Left ventricle myocardium inferior (tissue), 1 donor: ENCODE results near the gene EIPR1. TPM values are rescaled to one million over a fixed set of nuclear protein-coding genes. Genes with fewer than 3 reads are reported as not detected.

Experiments used
- DNase-seq: peaks from one replicate; pipeline ENCODE4 v3.0.0-alpha.2; 2020
- H3K27ac ChIP-seq: fragments of 200-600 bp; replicated peaks from 2 replicates; pipeline ENCODE4 v1.8.0; 2021
- H3K27me3 ChIP-seq: fragments of 200-600 bp; 2 replicates; pipeline ENCODE4 v1.8.0; 2021; ENCODE audit warnings: low read depth
- H3K36me3 ChIP-seq: fragments of 200-600 bp; 2 replicates; pipeline ENCODE4 v1.8.0; 2021
- H3K4me1 ChIP-seq: fragments of 200-600 bp; 2 replicates; pipeline ENCODE4 v1.8.0; 2021
- H3K4me3 ChIP-seq: fragments of 200-600 bp; 2 replicates; pipeline ENCODE4 v1.8.0; 2021; ENCODE audit warnings: mild to moderate bottlenecking, moderate library complexity
- H3K9me3 ChIP-seq: fragments of 200-600 bp; replicated peaks from 2 replicates; pipeline ENCODE4 v1.8.0; 2021
- intact Hi-C: fragments of 100-400 bp; cut with micrococcal nuclease; formaldehyde crosslinking; loops from one replicate; pipeline ENCODE4 v1.11.0; 2022
- total RNA-seq: library from RNA; stranded (reverse); fragmentation: NEBNext Ultra II Directional; extraction: Animal tissue kit (Norgen Biotek cat#: 25700); gene quantifications from one replicate; pipeline ENCODE4 v1.2.1, GENCODE V29; 2021
- TF ChIP-seq, protein P1 (sequence below): fragments of 200-600 bp; IDR thresholded peaks from 2 replicates; pipeline ENCODE4 v1.8.0; 2021; ENCODE audit warnings: antibody characterized with exemption, mild to moderate bottlenecking, borderline replicate concordance
- donor health status: DM: no; HTN: yes; CAD: no; lungs with severe emphysema.

Gene EIPR1
- total RNA-seq, 1 donor from 2014 or later: 12.2 TPM

DNA sequence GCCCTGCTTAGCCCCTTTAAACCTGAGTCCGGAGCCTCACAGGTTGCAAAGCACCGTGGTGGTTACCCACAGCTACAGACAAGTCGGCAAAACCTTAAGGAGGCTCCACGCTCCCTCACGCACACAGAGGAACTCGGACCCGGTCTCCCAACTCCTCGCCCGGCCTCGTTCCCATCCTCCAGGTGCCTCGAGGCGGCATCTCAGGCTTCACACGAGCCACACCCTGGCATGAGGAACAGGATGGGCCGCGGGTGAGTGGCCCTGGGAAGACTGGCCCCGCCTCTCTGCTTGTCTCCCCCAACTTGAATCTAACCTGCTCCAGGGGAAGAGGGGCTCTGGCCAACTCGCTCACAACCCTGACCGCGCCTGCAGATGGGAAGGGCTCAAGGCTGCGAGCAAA lies 97.4 kb downstream of the EIPR1 start:
- no peak overlapping the region for H3K27ac ChIP-seq
- peaks cover 13% of the 10 kb centered on the region for H3K9me3 ChIP-seq
- H3K36me3 ChIP-seq: peaks cover 4% of the 10 kb centered on the region
- peaks cover 10% of the 10 kb centered on the region for H3K4me1 ChIP-seq
- intact Hi-C loops: no loop called here
- no peaks in the 10 kb centered on the region for H3K27me3 ChIP-seq
- H3K4me3 ChIP-seq: no peak overlapping the region
- TF ChIP-seq, protein P1, sequence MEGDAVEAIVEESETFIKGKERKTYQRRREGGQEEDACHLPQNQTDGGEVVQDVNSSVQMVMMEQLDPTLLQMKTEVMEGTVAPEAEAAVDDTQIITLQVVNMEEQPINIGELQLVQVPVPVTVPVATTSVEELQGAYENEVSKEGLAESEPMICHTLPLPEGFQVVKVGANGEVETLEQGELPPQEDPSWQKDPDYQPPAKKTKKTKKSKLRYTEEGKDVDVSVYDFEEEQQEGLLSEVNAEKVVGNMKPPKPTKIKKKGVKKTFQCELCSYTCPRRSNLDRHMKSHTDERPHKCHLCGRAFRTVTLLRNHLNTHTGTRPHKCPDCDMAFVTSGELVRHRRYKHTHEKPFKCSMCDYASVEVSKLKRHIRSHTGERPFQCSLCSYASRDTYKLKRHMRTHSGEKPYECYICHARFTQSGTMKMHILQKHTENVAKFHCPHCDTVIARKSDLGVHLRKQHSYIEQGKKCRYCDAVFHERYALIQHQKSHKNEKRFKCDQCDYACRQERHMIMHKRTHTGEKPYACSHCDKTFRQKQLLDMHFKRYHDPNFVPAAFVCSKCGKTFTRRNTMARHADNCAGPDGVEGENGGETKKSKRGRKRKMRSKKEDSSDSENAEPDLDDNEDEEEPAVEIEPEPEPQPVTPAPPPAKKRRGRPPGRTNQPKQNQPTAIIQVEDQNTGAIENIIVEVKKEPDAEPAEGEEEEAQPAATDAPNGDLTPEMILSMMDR: no peak
- DNase-seq: no peak

DNA sequence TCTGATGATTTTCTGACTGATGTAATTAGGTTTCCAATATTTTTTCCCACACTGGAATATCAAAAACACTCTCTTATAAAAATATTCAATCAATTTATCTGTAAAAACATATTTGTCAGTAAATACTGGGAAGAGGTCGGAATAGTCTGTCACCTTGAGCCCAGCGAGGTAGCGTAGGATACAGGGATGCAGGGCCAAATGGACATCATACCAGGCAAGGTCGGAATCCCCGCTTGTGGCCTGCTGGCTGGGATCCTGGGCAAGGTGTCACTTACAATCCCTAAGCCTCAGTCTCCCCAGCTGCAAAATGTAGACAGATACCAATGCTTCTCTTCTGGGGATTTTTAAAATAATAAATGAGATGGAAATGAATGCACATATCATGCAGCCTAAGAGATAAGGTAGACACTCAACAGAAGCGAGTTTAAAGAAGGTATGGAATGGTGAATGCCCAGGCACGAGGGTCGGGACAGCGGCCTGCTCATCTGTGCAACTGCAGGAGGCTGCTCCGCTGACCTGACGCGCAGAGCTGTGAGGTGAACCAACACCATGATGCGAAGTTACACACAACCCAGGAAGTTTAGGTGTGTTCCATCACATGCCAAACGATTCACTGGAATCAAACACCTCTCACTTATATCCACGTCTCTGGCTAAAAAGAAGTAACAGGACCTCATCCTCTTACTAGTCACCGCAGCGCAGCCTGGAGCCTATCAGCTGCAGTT lies 98.2 kb downstream of the EIPR1 start:
- no peak for DNase-seq
- intact Hi-C loops: no loop called here
- TF ChIP-seq, protein P1: no peak

DNA sequence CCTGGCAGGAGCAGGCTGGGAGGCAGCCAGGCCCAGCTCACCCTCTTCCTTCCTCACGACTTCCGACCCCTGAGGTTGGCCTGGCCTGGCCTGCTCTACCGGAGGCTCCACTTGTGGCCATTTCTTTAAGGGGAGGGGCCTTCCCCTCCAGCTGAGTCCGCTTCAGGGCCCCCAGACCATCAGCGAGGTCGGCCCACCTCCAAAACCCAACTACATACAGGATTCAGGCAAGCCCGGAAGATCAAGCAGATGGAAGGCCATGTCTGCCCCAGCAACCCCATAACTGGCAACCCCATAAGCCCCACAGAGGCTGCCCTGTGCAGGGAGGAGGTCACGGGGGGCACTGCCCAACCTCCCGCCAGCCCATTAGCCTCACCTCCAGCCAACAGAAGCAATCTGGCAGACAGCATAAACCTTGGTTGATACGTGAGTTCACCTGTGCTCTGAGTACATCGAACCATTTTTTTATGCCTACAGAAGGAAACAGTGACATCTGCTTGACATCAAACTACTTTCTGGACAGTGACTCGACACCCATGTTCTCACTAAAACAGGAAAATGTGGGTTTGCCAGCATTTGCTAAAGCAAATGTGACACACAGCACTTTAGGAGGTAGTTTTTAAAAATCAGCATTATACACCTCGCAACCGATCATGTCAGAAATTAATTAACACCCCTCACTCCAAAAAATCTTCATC lies 98.9 kb downstream of the EIPR1 start:
- peaks cover 27% of the 10 kb centered on the region for H3K9me3 ChIP-seq
- intact Hi-C loops: no loop called here
- H3K27ac ChIP-seq: no peak overlapping the region
- no peak overlapping the region for H3K4me3 ChIP-seq
- peaks cover 10% of the 10 kb centered on the region for H3K4me1 ChIP-seq
- no peaks in the 10 kb centered on the region for H3K27me3 ChIP-seq
- H3K36me3 ChIP-seq: peaks cover 4% of the 10 kb centered on the region
- no peak for DNase-seq
- TF ChIP-seq, protein P1: no peak

More for the DNA sequence above, 98.2 kb downstream of the EIPR1 start:
- H3K27ac ChIP-seq: no peak overlapping the region
- no peak overlapping the region for H3K4me3 ChIP-seq
- peaks cover 4% of the 10 kb centered on the region for H3K36me3 ChIP-seq
- H3K9me3 ChIP-seq: peaks cover 21% of the 10 kb centered on the region
- H3K4me1 ChIP-seq: peaks cover 10% of the 10 kb centered on the region
- H3K27me3 ChIP-seq: no peaks in the 10 kb centered on the region

DNA sequence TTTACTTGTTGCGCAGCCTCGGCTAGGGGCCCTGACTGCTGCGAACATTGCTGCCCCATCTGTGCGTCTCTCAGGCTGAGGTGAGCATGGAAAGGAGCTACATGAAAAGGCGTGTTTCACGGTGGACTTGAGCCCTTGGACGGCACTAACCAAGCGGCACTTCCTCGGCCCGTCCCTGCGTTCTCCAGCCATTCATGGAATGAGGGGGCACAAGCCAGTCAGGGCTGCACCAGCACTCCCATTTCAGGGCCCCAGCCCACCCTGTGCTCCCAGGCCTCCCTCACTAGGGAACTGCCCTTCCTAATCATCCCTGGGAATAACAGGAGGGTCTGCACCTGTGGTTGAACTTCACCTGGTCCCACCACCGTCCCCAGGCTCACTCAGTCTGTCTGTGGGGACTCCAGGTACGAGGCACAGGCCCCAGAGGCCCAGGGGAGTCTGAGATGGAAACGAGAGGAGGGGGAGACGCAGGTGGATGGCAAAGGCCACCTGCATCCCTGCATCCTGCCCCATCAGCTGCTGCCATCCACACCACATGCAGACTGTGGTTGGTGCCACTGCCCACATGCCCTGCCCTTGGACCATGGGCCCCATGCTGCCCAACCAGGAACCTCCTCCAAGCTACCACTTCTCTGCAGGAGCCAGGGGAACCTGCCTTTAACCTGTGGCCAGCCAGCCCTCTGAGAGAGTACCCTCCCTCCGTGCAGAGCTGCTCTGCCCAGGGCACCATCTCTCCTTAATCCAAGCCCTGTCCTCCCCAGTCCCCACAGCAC lies 99.7 kb downstream of the EIPR1 start:
- Histone ChIP-seq H3K36me3 (peaks cover 4% of the 10 kb centered on the region), H3K27me3 (no peaks in the 10 kb centered on the region), H3K9me3 (peaks cover 27% of the 10 kb centered on the region), H3K4me1 (peaks cover 7% of the 10 kb centered on the region), H3K27ac (no peak overlapping the region), H3K4me3 (no peak overlapping the region)
- TF ChIP-seq, protein P1: no peak
- no peak for DNase-seq
- intact Hi-C loops: no loop called here

DNA sequence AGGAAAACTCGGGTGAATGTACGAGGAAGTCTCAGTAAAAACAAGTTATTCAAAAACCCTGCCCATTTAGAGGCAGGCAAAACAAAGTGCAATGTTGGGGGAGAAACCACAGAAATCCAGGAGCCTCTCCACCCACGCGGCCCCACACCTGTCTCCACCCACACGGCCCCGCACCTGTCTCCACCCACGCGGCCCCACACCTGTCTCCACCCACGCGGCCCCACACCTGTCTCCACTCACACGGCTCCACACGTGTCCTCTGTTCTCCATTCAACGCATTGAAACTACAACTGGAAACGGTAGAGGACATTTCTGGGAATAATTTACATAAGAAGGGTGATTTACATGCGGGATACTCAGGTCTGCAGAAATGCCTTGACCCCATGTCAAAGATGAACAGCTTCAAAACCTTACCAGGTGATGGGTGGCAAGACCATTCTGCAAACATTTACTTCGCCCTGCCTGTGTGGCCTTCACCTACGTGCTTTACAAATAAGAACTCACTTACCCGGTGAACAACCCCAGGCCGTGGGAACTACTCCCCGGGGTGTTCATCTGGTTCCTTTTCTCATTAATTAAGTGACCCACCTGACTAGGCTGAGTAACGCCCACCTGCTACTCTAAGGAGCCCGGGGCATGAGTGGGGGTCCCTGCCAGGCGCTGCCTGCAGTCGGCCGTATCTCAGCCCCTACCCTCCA lies 100.4 kb downstream of the EIPR1 start:
- TF ChIP-seq, protein P1: no peak
- peaks cover 4% of the 10 kb centered on the region for H3K36me3 ChIP-seq
- H3K9me3 ChIP-seq: peaks cover 27% of the 10 kb centered on the region
- H3K27me3 ChIP-seq: no peaks in the 10 kb centered on the region
- no peak overlapping the region for H3K27ac ChIP-seq
- DNase-seq: no peak
- no peak overlapping the region for H3K4me3 ChIP-seq
- H3K4me1 ChIP-seq: peaks cover 5% of the 10 kb centered on the region
- intact Hi-C loops: no loop called here
